HepG2 (cell line): Measurements from ENCODE around the gene RBBP8NL. TPM values are rescaled to one million over a fixed set of nuclear protein-coding genes. Genes with fewer than 3 reads are reported as not detected.

Source experiments
- CSRNP2 ChIP-seq: sonication (generic); formaldehyde crosslinking; conservative IDR thresholded peaks from 2 replicates; pipeline ENCODE4 v1.8.0; 2022; ENCODE audit warnings: low read depth, missing genetic modification reagents
- EED ChIP-seq: sonication (generic); formaldehyde crosslinking; IDR thresholded peaks from 2 replicates; pipeline ENCODE4 v1.5.0; 2020; ENCODE audit warnings: mild to moderate bottlenecking, missing genetic modification reagents
- FIP1L1 ChIP-seq: fragments of 200-400 bp; formaldehyde crosslinking; IDR thresholded peaks from 2 replicates; pipeline ENCODE4 v1.6.1; 2018; ENCODE audit warnings: low read depth, mild to moderate bottlenecking, low read length, moderate library complexity, borderline replicate concordance; ENCODE audit not compliant: insufficient read depth
- FOXA3 ChIP-seq: IDR thresholded peaks from 2 replicates; pipeline ENCODE4 v1.6.1; 2016; ENCODE audit warnings: missing genetic modification reagents, missing compliant biosample characterization
- HNRNPLL ChIP-seq: fragments of 200-400 bp; formaldehyde crosslinking; IDR thresholded peaks from 2 replicates; pipeline ENCODE4 v1.6.1; 2017; ENCODE audit warnings: mild to moderate bottlenecking, low read depth, low read length; ENCODE audit not compliant: poor library complexity, severe bottlenecking
- MAFF ChIP-seq: IDR thresholded peaks from 2 replicates; pipeline ENCODE4 v1.6.1; 2011; ENCODE audit warnings: low read depth, low read length, improper control_type of control experiment
- ZBTB42 ChIP-seq: sonication (generic); formaldehyde crosslinking; IDR thresholded peaks from 2 replicates; pipeline ENCODE4 v1.5.0; 2020; ENCODE audit warnings: mild to moderate bottlenecking, missing genetic modification reagents
- ZNF761 ChIP-seq: sonication (generic); formaldehyde crosslinking; conservative IDR thresholded peaks from 2 replicates; pipeline ENCODE4 v1.4.0; 2020; ENCODE audit warnings: mild to moderate bottlenecking, missing genetic modification reagents
- polyA plus RNA-seq, 8 experiments: library from polyadenylated mRNA; depleted of rRNA in 3 of 8; stranded (reverse) in 7 of 8; unstranded in 1 of 8; fragments of >200 nt; fragmentation: Illumina TruSeq in 4 of 8; extraction: Trizol in 4 of 8; gene quantifications; 2 replicates each; pipeline versions ENCODE4 v1.2.1 to v1.2.3, GENCODE V29; 2011 to 2016; ENCODE audit warnings: low read depth in 4 of 8, missing spikeins in 1 of 8, mixed read lengths in 1 of 8; ENCODE audit not compliant: insufficient read depth in 1 of 8
- total RNA-seq, 5 experiments: library from RNA; depleted of rRNA; stranded (reverse); fragments of >200 nt; fragmentation: Illumina TruSeq; extraction: Trizol; gene quantifications; 2 replicates each; pipeline ENCODE4 v1.2.3, GENCODE V29; 2016; ENCODE audit warnings: low read depth in 1 of 5
- TF ChIP-seq, protein P1 (sequence below): fragments of 450-650 bp; IDR thresholded peaks from 2 replicates; pipeline ENCODE4 v1.6.1; 2017
- TF ChIP-seq, protein P2 (sequence below): sonication (generic); formaldehyde crosslinking; IDR thresholded peaks from 2 replicates; pipeline ENCODE4 v1.8.0; 2022; ENCODE audit warnings: missing genetic modification reagents, mild to moderate bottlenecking, borderline replicate concordance
- TF ChIP-seq, protein P3 (sequence below): sonication (generic); formaldehyde crosslinking; IDR thresholded peaks from 2 replicates; pipeline ENCODE4 v1.5.0; 2020; ENCODE audit warnings: mild to moderate bottlenecking, missing genetic modification reagents, borderline replicate concordance
- TF ChIP-seq, protein P4 (sequence below): sonication (generic); formaldehyde crosslinking; IDR thresholded peaks from 2 replicates; pipeline ENCODE4 v1.4.0; 2020; ENCODE audit warnings: missing genetic modification reagents

The RBBP8NL gene
- total and polyA plus RNA-seq, 2 of the 13 experiments (the other 11 are each of a cell fraction or from before 2014, with no cell fraction given) = 0.69 to 0.86 TPM

GRCh38 chr20:62368976-62369814 lies 58.1 kb downstream of the RBBP8NL start (continued):
- no peak for TF ChIP-seq CSRNP2 (CRISPR knock-in tag)
- TF ChIP-seq, protein P1, sequence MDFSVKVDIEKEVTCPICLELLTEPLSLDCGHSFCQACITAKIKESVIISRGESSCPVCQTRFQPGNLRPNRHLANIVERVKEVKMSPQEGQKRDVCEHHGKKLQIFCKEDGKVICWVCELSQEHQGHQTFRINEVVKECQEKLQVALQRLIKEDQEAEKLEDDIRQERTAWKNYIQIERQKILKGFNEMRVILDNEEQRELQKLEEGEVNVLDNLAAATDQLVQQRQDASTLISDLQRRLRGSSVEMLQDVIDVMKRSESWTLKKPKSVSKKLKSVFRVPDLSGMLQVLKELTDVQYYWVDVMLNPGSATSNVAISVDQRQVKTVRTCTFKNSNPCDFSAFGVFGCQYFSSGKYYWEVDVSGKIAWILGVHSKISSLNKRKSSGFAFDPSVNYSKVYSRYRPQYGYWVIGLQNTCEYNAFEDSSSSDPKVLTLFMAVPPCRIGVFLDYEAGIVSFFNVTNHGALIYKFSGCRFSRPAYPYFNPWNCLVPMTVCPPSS = no peak
- no peak; the same call in 1 of the 2 replicates for TF ChIP-seq ZNF761 (CRISPR knock-in tag)
- TF ChIP-seq, protein P2, sequence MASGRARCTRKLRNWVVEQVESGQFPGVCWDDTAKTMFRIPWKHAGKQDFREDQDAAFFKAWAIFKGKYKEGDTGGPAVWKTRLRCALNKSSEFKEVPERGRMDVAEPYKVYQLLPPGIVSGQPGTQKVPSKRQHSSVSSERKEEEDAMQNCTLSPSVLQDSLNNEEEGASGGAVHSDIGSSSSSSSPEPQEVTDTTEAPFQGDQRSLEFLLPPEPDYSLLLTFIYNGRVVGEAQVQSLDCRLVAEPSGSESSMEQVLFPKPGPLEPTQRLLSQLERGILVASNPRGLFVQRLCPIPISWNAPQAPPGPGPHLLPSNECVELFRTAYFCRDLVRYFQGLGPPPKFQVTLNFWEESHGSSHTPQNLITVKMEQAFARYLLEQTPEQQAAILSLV (CRISPR knock-in tag) = no peak
- 0 out of 2 replicates have a peak, but pooled peaks have one; percentile 33 for TF ChIP-seq FIP1L1
- no peak; the same call in 1 of the 2 replicates for TF ChIP-seq MAFF
- TF ChIP-seq HNRNPLL = peak; percentile 42
- TF ChIP-seq, protein P3, sequence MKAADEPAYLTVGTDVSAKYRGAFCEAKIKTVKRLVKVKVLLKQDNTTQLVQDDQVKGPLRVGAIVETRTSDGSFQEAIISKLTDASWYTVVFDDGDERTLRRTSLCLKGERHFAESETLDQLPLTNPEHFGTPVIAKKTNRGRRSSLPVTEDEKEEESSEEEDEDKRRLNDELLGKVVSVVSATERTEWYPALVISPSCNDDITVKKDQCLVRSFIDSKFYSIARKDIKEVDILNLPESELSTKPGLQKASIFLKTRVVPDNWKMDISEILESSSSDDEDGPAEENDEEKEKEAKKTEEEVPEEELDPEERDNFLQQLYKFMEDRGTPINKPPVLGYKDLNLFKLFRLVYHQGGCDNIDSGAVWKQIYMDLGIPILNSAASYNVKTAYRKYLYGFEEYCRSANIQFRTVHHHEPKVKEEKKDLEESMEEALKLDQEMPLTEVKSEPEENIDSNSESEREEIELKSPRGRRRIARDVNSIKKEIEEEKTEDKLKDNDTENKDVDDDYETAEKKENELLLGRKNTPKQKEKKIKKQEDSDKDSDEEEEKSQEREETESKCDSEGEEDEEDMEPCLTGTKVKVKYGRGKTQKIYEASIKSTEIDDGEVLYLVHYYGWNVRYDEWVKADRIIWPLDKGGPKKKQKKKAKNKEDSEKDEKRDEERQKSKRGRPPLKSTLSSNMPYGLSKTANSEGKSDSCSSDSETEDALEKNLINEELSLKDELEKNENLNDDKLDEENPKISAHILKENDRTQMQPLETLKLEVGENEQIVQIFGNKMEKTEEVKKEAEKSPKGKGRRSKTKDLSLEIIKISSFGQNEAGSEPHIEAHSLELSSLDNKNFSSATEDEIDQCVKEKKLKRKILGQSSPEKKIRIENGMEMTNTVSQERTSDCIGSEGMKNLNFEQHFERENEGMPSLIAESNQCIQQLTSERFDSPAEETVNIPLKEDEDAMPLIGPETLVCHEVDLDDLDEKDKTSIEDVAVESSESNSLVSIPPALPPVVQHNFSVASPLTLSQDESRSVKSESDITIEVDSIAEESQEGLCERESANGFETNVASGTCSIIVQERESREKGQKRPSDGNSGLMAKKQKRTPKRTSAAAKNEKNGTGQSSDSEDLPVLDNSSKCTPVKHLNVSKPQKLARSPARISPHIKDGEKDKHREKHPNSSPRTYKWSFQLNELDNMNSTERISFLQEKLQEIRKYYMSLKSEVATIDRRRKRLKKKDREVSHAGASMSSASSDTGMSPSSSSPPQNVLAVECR = no peak; the same call in 1 of the 2 replicates
- TF ChIP-seq ZBTB42 (CRISPR knock-in tag) = 0 out of 2 replicates have a peak, but pooled peaks have one; percentile 14
- TF ChIP-seq EED (CRISPR knock-in tag) = no peak
- no peak; the same call in 1 of the 2 replicates for TF ChIP-seq FOXA3
- TF ChIP-seq, protein P4, sequence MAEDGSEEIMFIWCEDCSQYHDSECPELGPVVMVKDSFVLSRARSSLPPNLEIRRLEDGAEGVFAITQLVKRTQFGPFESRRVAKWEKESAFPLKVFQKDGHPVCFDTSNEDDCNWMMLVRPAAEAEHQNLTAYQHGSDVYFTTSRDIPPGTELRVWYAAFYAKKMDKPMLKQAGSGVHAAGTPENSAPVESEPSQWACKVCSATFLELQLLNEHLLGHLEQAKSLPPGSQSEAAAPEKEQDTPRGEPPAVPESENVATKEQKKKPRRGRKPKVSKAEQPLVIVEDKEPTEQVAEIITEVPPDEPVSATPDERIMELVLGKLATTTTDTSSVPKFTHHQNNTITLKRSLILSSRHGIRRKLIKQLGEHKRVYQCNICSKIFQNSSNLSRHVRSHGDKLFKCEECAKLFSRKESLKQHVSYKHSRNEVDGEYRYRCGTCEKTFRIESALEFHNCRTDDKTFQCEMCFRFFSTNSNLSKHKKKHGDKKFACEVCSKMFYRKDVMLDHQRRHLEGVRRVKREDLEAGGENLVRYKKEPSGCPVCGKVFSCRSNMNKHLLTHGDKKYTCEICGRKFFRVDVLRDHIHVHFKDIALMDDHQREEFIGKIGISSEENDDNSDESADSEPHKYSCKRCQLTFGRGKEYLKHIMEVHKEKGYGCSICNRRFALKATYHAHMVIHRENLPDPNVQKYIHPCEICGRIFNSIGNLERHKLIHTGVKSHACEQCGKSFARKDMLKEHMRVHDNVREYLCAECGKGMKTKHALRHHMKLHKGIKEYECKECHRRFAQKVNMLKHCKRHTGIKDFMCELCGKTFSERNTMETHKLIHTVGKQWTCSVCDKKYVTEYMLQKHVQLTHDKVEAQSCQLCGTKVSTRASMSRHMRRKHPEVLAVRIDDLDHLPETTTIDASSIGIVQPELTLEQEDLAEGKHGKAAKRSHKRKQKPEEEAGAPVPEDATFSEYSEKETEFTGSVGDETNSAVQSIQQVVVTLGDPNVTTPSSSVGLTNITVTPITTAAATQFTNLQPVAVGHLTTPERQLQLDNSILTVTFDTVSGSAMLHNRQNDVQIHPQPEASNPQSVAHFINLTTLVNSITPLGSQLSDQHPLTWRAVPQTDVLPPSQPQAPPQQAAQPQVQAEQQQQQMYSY (CRISPR knock-in tag) = peak; percentile 45; the same call in 1 of the 2 replicates
